PFSK-1 (cell line): ENCODE results near the gene NFKBIZ.

Experiments used
- FOXP2 ChIP-seq: optimal IDR thresholded peaks from 2 replicates; pipeline ENCODE3; 2011; ENCODE audit warnings: borderline replicate concordance, control low read depth, inconsistent platforms; ENCODE audit not compliant: insufficient read depth; ENCODE audit errors: extremely low read length, extremely low read depth
- POLR2AphosphoS5 ChIP-seq: IDR thresholded peaks from 2 replicates; pipeline ENCODE4 v1.6.1; 2012; ENCODE audit warnings: low read depth, mild to moderate bottlenecking, control low read depth, low read length, moderate library complexity
- REST ChIP-seq, 2 experiments: IDR thresholded peaks; 2 replicates each; pipeline versions ENCODE4 v1.6.1 to v1.8.0; 2011 to 2012; ENCODE audit warnings: low read depth in 2 of 2, low read length in 2 of 2, control low read depth in 1 of 2, inconsistent platforms in 1 of 2, mild to moderate bottlenecking in 1 of 2, moderate library complexity in 1 of 2; ENCODE audit not compliant: insufficient read depth in 1 of 2
- SIN3A ChIP-seq: IDR thresholded peaks from 2 replicates; pipeline ENCODE4 v1.6.1; 2012; ENCODE audit warnings: mild to moderate bottlenecking, low read length, moderate library complexity, borderline replicate concordance; ENCODE audit not compliant: insufficient read depth
- TAF1 ChIP-seq: IDR thresholded peaks from 2 replicates; pipeline ENCODE4 v1.6.1; 2012; ENCODE audit warnings: low read length, control low read depth, borderline replicate concordance; ENCODE audit not compliant: insufficient read depth

Gene NFKBIZ

DNA sequence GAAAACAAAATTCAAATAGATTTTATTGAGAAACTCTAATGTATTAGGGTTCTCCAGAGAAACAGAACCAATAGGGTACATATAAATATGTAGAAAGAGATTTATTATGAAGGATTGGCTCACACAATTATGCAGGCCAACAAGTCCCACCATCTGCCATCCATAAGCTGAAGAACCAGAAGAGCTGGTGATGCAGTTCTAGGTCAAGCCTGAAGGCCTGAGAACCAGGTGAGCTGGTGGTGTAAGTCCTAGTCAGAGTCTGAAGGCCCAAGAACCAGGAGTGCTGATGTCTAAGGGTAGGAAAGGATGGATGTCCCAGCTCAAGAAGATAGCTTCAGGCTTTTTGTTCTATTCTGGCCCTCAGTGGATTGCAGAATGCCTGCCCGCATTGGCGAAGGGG, 2.6 kb upstream of the NFKBIZ start:
- TF ChIP-seq SIN3A (no peak), REST (IDR thresholded peaks at IDR 0.05; ENCODE audit: insufficient read depth in 1 of 2, low read depth in 2 of 2, low read length in 2 of 2) (no peak), POLR2AphosphoS5 (no peak), TAF1 (no peak), FOXP2 (no peak)

DNA sequence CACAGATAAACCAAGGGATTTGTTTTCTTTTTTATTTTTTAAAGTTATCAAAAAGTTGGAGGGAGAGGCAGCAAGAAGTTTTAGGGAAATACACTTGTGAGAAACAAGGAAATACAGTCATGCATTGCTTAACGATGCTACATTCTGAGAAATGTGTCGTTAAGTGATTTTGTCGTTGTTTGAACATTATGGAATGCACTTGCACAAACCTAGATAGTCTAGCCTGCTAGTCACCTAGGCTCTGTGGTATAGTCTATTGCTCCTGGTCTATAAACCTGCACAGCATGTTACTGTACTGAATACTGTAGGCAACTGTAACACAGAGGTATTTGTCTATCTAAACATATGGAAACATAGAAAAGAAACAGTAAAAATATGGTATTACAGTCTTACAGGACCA, 2.0 kb upstream of the NFKBIZ start:
- no peak for TF ChIP-seq TAF1
- no peak for TF ChIP-seq SIN3A
- no peak for TF ChIP-seq REST (IDR thresholded peaks at IDR 0.05; ENCODE audit: insufficient read depth in 1 of 2, low read depth in 2 of 2, low read length in 2 of 2)
- no peak for TF ChIP-seq FOXP2
- TF ChIP-seq POLR2AphosphoS5: no peak

GRCh38 chr3:101848326-101848725, 988 bp upstream of the NFKBIZ start:
- TF ChIP-seq FOXP2 (no peak), REST (IDR thresholded peaks at IDR 0.05; ENCODE audit: insufficient read depth in 1 of 2, low read depth in 2 of 2, low read length in 2 of 2) (no peak), POLR2AphosphoS5 (no peak), TAF1 (no peak), SIN3A (no peak)

DNA sequence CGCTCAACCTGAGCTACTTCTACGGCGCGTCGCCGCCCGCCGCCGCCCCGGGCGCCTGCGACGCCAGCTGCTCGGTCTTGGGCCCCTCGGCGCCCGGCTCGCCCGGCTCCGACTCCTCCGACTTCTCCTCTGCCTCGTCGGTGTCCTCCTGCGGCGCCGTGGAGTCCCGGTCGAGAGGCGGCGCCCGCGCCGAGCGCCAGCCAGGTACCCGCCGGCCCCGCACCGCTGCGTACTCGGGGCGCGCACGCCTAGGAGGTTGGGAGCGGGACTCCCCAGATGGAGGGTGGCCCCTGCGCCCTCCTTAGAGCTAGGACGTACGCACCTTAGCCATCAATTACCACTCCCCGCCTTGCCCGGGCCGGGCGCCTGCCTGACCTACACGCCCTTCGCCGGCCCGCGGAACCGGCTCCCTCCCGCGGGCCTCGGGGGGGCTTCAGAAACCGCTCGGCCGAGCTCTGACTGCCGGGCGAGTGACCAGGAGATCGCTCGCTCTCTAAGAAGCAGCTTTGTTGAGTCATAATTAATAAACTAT, 466 bp downstream of the NFKBIZ start:
- TF ChIP-seq TAF1 (no peak), POLR2AphosphoS5 (no peak), FOXP2 (no peak), SIN3A (no peak), REST (IDR thresholded peaks at IDR 0.05; ENCODE audit: insufficient read depth in 1 of 2, low read depth in 2 of 2, low read length in 2 of 2) (no peak)

DNA sequence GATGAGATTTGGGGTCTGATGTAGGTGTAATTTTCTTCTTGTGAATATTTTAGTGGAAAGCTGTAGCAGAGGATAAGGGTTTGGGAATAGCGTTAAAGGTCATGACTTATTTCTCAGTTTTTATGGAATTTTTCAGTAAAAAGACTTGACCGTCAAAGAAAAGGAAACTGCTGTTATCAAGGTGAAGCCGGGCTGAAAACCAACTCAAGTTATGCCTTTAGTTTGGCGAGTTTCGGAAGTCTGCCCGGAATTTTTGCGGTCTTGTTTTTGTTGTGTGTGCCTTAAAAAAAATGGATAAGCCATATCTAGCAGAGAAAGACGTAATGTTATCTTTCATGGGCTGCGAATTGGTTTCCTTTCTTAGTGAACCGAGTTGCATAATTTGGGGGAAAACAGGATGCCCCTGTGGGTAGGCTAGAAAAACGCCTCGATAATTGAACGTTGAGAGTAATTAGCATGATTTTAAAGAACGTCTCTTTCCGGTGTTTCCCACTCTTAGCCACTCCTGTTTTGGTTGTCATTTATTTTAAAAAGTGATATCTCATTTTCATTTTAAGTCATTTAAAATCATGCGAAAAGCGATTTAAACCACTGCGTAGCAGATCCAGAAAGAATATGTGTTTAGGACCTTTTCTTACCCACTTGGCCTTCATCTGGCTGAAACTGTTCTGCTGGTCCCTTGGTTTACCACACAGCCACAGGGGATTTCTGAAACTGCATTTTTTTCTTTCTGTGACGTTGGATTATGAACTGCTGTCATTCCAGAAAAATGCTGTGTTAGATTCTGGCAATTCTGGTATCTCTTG, 1.1 kb downstream of the NFKBIZ start:
- TF ChIP-seq REST (IDR thresholded peaks at IDR 0.05; ENCODE audit: insufficient read depth in 1 of 2, low read depth in 2 of 2, low read length in 2 of 2) (no peak), SIN3A (no peak), TAF1 (no peak), FOXP2 (no peak), POLR2AphosphoS5 (no peak)
